Measurements from ENCODE around the gene ITIH2. TPM values are rescaled to one million over a fixed set of nuclear protein-coding genes. Genes with fewer than 3 reads are reported as not detected.

ITIH2 gene
- total and polyA plus RNA-seq, 2 experiments from 2014 or later, result 70.2 to 181 TPM

DNA sequence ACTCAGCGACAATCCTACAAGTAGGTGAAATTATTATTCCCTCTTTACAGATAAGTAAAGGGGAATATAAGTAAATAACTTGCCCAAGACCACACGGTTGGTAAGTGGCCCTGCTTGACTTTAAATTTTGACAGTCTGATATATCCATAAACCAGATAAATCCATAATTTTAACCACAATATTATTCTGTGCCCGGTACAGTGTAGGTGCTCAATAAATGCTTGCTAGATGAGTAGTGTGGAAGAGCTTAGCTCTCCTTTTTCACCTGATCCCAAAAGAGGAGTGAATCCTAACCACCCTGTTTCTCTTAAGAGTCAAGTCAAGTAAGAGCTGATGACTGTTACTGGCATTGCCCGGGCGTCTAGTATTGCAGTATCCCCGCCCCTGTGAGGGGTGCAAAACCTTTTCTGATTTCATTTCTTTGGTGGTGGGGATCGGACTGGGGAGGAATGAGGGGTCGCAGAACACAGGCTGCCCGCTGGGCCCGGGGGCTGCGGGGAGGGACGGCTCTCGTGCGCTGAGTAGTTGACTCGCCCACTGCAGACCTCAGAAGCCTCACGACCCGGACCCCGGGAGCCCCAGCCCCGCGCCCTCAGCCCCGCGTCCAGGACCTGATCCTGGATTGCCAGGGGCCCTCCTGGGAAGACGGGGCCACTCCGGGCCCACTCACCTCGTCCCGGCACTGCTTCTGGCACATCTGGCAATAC lies 84.2 kb downstream of the ITIH2 start:
- Histone ChIP-seq H3K79me2 (peaks cover 97% of the 10 kb centered on the region), H4K20me1 (ENCODE audit: insufficient read depth, poor library complexity, severe bottlenecking) (peaks cover 49% of the 10 kb centered on the region), H2AFZ (peak overlapping the region; percentile 75), H3K27ac (peak overlapping the region; percentile 66), H3K27me3 (no peaks in the 10 kb centered on the region), H3K9me3 (ENCODE audit: low read depth) (no peaks in the 10 kb centered on the region), H3K4me2 (peak overlapping the region; percentile 92), H3K4me3 (peak overlapping the region; percentile 80), H3K4me1 (ENCODE audit: insufficient read depth) (peaks cover 23% of the 10 kb centered on the region), H3K9me2 (replicated peaks; ENCODE audit: insufficient read depth) (no peaks in the 10 kb centered on the region), H3K36me3 (replicated peaks; ENCODE audit: insufficient read depth, low read depth) (no peaks in the 10 kb centered on the region)
- DNase-seq (ENCODE audit: low spot score), result peak; percentile 26
- TF ChIP-seq, protein P1, sequence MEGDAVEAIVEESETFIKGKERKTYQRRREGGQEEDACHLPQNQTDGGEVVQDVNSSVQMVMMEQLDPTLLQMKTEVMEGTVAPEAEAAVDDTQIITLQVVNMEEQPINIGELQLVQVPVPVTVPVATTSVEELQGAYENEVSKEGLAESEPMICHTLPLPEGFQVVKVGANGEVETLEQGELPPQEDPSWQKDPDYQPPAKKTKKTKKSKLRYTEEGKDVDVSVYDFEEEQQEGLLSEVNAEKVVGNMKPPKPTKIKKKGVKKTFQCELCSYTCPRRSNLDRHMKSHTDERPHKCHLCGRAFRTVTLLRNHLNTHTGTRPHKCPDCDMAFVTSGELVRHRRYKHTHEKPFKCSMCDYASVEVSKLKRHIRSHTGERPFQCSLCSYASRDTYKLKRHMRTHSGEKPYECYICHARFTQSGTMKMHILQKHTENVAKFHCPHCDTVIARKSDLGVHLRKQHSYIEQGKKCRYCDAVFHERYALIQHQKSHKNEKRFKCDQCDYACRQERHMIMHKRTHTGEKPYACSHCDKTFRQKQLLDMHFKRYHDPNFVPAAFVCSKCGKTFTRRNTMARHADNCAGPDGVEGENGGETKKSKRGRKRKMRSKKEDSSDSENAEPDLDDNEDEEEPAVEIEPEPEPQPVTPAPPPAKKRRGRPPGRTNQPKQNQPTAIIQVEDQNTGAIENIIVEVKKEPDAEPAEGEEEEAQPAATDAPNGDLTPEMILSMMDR (IDR thresholded peaks at IDR 0.05; ENCODE audit: poor library complexity), result no peak
- TF ChIP-seq EZH2 (IDR thresholded peaks at IDR 0.05; ENCODE audit: borderline replicate concordance) (no peak), EZH2phosphoT487 (IDR thresholded peaks at IDR 0.05; ENCODE audit: low read depth, severe bottlenecking, unreplicated experiment) (no peak)
- WGBS (ENCODE audit: low lambda C conversion rate, missing lambda C conversion rate), result 7% methylated on average over 12 of the region's 26 CpGs

DNA sequence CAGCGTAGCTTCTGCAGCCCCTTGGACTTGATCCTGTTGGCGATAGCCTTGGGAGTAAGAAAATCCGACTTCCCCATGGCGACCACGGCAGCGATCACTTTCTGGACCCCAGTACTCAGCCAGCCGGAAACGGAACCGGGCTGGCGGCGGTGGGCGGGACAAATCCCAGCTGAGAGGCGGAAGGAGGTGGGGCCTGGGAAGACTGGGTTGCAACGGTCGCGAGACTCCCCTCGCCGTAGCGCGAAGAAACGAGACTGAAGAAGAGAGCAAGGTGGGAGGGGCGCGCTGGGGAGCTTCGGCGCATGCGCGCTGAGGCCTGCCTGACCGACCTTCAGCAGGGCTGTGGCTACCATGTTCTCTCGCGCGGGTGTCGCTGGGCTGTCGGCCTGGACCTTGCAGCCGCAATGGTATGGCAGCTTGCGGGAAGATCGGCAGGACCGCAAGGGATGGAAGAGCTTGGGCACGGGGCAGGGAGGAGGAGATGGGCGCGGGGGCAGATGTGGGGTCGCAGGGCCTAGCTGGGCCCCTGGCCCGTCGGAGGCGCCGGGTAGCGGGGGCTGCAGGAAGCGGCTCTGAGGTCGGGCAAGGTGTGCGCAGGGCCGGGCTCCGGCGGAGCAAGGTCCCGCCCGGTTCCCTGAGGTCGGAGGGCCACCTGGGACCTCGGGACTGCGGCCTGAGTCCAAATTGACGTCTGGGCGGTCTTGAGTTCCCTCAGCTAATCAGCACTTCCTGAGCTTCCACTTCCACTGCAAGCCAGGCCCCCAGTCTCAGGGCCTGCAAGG lies 84.9 kb downstream of the ITIH2 start, which contains the start of the genes ATP5F1C and KIN:
Gene ATP5F1C (plus strand): TSS at position 321 of the 782 bp plus-strand sequence. CDS start 31 bp downstream, at position 352.
Gene KIN (minus strand): TSS at position 137 of the 782 bp plus-strand sequence. CDS start 60 bp downstream, at position 77.
- H2AFZ ChIP-seq, result peak within 1 kb of the TSS; percentile 75
- peaks cover 97% of the 10 kb centered on the region for H3K79me2 ChIP-seq
- DNase-seq (ENCODE audit: low spot score), result peak; percentile 99
- H3K27ac ChIP-seq, result peak within 1 kb of the TSS; percentile 76
- WGBS (ENCODE audit: low lambda C conversion rate, missing lambda C conversion rate), result 2% methylated on average over 44 of the region's 59 CpGs
- H3K4me1 ChIP-seq (ENCODE audit: insufficient read depth), result peaks cover 23% of the 10 kb centered on the region
- H3K36me3 ChIP-seq (replicated peaks; ENCODE audit: insufficient read depth, low read depth), result no peaks in the 10 kb centered on the region
- H3K4me3 ChIP-seq, result peak within 1 kb of the TSS; percentile 91
- H3K27me3 ChIP-seq, result no peaks in the 10 kb centered on the region
- peak within 1 kb of the TSS; percentile 92 for H3K4me2 ChIP-seq
- H3K9me3 ChIP-seq (ENCODE audit: low read depth), result no peaks in the 10 kb centered on the region
- TF ChIP-seq, protein P1 (IDR thresholded peaks at IDR 0.05; ENCODE audit: poor library complexity), result no peak
- TF ChIP-seq EZH2phosphoT487 (IDR thresholded peaks at IDR 0.05; ENCODE audit: low read depth, severe bottlenecking, unreplicated experiment) (no peak), EZH2 (IDR thresholded peaks at IDR 0.05; ENCODE audit: borderline replicate concordance) (no peak)
- no peaks in the 10 kb centered on the region for H3K9me2 ChIP-seq (replicated peaks; ENCODE audit: insufficient read depth)
- peaks cover 51% of the 10 kb centered on the region for H4K20me1 ChIP-seq (ENCODE audit: insufficient read depth, poor library complexity, severe bottlenecking)

DNA sequence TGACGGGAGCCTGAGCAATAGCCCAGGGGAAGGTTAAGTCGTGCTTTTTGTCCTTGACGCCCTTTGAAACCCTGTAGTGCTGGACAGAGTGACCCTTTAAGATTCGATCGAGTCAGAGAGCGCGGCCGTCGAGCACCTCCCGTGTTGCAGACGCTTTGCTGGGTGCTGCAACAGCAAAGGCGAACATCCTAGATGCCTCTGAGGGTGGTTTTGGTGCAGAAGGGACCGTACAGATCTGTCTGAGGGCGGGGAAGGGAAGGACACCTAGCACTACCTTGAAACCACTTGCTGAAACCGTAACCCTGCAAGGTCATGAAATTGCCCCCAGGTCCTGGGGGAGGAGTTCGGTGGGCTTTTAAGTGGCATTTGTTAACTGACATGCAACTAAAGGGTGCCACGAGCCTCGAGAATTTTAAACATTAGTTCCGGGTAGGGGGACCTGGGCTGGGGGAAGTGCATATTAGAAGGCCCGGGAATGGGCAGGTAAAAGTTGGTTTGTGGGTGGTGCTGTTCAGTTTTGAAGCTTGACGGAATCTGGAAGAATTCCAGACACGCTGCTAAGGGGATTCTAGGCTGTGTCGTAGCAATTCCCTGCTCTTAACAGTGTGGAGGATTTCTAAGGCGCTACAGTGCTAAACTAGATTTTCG lies 85.6 kb downstream of the ITIH2 start:
- TF ChIP-seq, protein P1 (IDR thresholded peaks at IDR 0.05; ENCODE audit: poor library complexity), result no peak
- TF ChIP-seq EZH2 (IDR thresholded peaks at IDR 0.05; ENCODE audit: borderline replicate concordance) (no peak), EZH2phosphoT487 (IDR thresholded peaks at IDR 0.05; ENCODE audit: low read depth, severe bottlenecking, unreplicated experiment) (no peak)
- Histone ChIP-seq H3K79me2 (peaks cover 97% of the 10 kb centered on the region), H3K27ac (peak overlapping the region; percentile 76), H4K20me1 (ENCODE audit: insufficient read depth, poor library complexity, severe bottlenecking) (peaks cover 48% of the 10 kb centered on the region), H3K27me3 (no peaks in the 10 kb centered on the region), H2AFZ (peak overlapping the region; percentile 57), H3K9me3 (ENCODE audit: low read depth) (no peaks in the 10 kb centered on the region), H3K9me2 (replicated peaks; ENCODE audit: insufficient read depth) (no peaks in the 10 kb centered on the region), H3K4me2 (peak overlapping the region; percentile 92), H3K4me1 (ENCODE audit: insufficient read depth) (peaks cover 23% of the 10 kb centered on the region), H3K4me3 (peak overlapping the region; percentile 91), H3K36me3 (replicated peaks; ENCODE audit: insufficient read depth, low read depth) (no peaks in the 10 kb centered on the region)
- peak; percentile 38 for DNase-seq (ENCODE audit: low spot score)
- 2% methylated on average over 25 of the region's 25 CpGs for WGBS (ENCODE audit: low lambda C conversion rate, missing lambda C conversion rate)

All from hepatocyte (in vitro differentiated cells).